Stimulated activated CD4-positive, alpha-beta T cell treated with anti-CD3 and anti-CD28 coated beads, Interleukin-15, amount 100 ng/mL, for 1 hour (primary cell): Measurements from ENCODE around the gene TFB1M.
"Not testable (repeated sequence)": the region's sequence is repeated elsewhere in the genome, so short reads cannot be mapped to it uniquely, and the experiment has no call there.

ENCODE experiments used
- DNase-seq, 2 donors: peaks; one replicate each; pipeline ENCODE4 v3.0.0-alpha.2; 2020; ENCODE audit warnings: low read depth in 1 of 2, low spot score in 1 of 2

Gene TFB1M

DNA sequence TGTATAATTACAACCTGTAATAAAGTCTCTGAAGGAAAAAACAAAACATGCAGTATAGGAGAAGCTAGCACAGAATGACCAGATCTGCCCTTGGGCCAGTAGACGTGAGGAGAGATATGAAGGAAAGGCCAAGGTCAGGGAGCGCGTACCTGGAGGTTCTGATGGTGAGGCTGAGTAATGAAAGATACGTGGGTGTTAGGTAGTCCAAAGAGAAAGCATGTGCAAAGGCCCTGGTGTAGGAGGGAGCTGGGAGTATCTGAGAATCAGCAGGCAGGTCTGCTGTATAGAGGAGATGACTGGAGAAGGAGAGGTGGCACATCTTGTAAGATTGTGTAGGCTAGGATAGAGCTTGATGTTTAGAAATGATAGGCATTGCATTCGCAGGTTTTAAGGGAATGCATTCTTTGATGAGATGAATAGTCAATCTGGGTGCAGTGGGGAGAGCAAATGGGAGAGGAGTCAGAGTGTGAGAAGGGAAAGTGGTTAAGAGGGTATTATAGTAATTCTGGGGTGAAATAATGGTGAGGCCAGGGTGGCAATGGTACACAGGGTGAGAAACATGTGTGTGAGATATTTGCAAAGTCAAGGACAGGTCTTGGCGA, 15.9 kb upstream of the TFB1M start:
- no peak for DNase-seq

DNA sequence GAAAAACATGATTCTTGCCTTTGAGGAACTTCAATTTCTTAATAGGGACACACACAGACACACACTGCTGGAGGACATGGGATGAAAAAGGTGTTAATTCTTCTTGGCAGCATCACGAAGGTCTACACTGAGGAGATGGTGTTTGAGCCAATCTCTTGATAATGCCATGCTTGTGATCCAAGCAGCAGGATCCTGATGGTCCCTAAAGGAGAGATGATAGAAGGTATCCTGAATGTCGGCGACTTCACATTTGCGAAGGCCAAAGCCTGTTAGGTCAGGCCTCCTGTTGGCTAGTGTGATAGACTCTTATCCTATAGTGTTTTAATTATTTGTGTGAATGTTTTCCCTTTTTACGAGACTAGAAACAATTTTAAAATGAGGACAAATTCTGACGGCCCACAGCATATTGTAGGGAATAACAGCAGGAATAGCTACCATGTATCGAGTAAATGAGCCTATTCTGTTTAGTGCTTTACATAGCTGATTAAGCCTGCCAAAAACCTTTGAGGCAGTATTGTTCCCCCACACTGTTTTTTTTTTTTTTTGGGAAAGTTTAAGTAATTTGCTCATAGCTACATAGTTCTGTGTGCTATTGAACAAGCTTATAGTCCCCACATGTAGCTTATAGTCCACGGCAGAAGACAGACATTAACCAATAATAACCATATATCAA, 15.3 kb upstream of the TFB1M start:
- DNase-seq = no peak

DNA sequence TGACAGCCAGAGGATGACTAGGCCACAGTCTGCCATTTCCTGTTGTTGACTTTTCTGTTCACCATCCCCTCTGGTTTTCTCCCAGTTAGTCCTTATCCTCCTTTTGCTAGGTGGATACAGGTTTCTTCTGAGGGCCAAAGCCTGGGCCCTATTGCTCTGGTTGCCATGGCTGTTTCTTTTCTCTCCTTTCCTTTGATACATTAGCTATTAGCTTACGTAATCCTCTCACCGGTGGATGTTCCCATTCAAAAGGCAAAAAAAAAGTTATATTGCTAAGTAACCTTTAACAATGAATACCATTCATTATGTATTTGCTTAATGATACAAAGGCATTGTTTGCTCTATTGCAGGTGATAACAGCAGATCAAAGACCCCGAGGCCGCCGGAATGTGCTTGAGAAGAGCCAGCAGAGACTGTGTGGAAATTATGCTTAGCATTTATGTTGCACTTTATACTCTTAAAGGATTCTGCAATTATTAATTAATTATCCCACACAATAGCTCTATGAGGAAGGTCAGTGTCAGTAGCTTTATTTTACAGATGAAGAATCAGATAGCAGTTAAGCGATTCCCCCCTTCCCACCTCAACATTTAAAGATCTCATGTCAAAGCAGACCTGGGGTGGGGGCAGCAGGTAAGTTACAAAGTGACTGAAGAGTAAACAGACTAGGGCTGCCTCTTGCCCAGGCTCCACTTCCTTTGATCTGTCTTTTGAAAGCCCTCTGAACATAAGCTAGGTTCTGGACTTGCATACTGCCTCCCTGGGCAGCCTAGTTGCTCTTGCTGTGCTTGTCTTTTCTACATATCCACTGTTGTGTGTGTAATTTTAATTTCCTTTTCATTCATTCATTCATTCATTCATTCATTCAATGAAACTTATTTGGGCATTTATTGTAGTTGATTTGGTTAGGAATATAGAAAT, 14.5 kb upstream of the TFB1M start:
- DNase-seq = no peak

DNA sequence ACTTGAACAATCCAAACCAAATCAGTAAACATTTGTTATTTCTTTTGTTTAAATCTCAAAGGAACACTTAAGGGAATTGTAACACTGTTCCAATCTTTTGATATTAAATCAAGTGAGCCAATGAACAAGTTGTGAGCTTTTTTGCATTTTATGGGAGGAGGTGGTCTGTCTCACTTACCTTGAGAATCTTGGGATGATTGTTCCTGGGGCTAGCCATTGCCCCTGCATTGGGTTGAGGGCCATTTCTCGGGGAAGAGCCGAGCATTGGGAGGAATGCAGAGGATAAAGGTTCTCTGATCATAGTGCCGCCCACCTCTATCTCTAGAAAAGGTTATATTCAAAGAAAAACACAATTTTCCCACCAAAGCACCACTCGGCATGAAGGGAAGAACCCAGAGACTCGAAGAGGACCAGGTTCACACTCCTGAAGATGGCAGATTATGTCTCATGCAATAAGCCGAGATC, 13.8 kb upstream of the TFB1M start:
- DNase-seq = no peak

DNA sequence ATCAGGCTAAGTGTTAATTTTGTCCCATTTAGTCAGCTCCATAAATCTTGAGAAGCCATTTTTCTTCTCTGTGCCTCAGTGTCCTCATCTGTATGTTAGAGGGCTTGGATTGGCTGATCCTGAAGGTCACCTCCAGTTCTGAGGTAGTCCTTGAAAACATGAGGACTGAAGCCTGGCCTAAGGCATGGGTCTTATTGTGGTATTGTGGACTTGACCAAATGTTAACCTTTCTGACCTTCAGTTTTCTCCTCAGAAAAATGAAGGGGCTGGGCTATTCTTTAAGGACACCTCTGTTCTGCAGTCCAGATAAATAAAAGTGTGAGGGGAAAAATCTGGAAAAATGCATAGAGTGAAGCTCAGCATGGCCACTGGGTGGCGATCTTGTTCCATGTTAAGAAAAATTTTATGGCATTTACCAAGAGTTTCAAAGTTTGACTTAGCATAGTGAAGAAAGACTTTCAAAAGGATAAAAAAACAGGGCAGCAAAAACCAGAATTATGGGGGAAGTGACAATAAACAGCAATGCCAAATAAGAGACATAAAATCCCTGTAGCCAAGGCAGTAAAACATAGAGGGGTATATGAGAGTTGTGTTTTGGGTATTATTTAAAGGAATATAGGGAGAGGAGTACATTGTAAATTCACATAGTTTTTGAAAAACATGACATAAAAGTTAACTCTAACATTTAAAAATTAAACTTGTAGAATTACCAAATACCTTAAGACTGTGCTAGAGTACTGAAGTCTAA, 13.2 kb upstream of the TFB1M start:
- peak; percentile 20 to 46 for DNase-seq

DNA sequence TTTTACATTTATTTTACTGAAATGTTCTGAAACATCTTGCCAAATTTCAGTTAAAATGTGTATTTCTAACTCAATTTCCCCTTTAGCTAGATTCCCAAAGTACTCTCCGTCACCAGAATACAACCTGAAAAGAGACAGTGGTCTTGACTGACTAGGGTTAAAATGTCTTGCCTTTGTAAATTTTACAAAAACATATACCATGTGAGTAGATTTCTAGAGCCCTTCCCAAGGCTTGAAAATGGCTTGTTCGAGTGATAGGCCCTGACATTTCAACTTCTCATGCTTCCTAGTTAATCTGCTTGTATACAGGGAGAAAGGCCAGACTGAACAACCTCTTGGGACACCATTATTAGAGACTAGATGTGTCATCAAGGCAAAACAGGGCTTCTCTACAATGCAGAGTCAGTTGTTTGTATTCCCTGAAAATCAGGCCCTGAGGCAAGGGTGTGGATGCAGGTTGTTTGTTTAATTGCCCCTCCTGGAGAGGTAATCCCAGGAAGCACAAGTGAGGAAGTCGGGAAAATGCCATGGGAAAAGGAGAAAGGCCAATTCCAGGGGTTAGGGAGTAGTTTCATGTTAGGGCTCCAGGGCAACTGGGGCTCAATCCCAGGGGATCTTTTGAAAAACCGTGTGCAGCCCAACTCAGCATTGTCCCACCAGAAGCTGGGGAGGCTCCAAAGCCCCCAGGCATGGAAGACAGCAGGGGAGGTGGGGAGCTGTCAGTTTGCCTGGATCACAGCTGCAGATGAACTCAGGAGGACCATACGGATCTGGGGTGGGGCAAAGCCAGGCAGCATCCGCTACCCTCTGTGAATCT, 11.6 kb upstream of the TFB1M start:
- no peak for DNase-seq

DNA sequence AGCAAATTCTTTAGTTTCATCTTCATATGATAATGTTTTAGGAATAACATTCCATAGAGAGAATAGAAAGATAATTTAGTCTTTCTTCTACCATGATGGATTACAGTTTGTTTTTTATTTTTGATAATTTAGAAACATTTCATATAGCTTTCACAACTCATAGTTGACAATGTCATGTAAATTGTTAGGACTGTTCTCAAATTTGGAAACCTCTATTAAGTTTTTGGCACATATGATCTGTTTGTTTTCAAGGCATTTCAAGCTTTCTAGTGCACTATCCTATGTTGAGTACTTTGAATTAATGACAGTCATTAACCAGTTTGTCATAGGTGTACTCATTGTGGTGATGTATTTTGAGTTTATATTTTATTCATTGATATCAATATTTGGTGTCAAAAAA, 10.7 kb upstream of the TFB1M start:
- no peak for DNase-seq

DNA sequence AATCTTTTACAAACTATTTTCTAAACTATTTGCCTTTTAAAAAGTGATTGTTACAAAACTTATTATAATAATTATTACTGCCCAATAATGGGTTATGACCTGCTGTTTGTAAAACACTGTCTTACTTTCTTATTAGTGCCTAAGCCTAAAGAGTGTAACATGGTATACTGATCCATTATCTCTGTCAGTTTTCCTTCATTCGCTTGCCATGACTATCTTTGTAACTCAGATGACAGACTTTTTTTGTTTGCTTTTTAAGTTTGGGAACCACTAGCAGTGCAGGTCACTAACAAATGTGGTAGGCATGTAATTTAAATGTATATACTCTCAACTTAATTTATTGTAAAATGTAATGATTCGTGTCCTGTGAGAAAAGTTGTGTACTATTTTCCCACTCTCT, 9.9 kb upstream of the TFB1M start:
- no peak for DNase-seq

DNA sequence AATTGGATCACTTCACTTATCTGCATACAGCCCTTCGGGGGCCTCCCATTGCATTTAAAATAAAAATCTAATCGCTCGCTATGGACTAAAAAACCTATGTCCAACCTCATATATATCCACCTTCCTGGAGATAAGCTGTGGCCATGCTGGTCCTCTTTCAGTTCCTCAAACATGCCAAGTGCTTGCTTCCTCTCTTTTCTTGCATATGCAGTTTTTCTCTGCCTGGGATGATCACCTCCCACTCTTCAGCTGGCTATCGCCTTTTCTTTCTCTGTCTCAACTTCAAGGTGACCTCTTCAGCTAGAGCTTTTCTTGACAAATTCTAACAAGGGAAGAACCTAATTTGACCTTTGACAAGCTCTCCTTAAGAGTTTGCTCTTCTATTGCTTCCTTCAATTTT, 5.6 kb upstream of the TFB1M start:
- DNase-seq = no peak

DNA sequence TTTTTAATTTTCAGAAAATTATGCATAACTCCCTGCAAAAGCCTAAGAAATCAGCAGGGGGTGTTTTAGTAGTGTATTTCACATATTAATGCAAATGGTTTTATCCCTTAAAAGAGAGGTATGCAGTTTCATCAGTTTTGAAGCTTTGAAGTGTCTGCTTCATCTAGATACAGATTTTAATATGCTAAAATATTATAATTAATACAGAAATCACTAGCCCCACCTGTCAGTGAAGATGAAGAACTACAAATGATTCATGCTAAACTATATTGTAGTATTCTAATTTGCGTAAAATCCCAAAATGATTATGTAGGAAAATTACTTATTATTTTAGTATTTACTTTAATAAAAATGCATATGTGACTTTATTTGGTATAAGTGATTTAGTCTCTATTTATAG, 2.9 kb upstream of the TFB1M start:
- DNase-seq = no peak

DNA sequence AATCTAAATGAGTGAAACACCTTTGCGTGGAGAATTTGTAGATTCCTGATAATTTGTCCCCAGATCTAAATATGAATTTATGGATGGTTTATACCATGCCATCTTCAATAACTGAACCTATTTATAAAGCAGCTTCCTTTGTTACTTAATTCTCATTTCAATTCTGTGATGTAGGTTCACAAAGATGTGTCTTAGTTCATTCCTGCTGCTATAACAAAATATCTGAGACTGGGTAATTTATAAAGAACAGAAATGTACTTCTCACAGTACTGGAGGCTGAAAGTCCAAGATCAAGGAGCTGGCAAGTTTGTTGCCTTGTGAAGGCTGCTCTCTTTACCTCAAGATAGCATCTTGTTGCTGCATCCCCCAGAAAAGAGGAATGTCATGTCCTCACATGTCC, 2.1 kb upstream of the TFB1M start:
- DNase-seq = no peak

DNA sequence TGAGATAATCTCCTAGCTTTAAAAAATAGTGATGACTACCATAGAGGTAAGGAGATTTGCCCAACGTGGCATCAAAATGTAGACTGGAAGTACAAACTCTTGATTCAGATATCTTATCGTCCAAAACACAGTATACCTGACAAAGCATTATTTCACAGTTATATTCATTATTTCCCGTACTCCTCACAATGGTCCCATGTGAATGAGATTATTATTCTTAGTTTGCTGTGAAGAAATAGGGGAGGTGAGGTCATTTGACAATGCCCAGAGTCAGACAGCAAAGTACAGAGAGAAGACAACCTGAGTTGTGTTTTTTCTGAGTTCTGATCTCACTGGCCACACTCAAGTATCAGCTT, 1.2 kb upstream of the TFB1M start:
- DNase-seq = no peak

DNA sequence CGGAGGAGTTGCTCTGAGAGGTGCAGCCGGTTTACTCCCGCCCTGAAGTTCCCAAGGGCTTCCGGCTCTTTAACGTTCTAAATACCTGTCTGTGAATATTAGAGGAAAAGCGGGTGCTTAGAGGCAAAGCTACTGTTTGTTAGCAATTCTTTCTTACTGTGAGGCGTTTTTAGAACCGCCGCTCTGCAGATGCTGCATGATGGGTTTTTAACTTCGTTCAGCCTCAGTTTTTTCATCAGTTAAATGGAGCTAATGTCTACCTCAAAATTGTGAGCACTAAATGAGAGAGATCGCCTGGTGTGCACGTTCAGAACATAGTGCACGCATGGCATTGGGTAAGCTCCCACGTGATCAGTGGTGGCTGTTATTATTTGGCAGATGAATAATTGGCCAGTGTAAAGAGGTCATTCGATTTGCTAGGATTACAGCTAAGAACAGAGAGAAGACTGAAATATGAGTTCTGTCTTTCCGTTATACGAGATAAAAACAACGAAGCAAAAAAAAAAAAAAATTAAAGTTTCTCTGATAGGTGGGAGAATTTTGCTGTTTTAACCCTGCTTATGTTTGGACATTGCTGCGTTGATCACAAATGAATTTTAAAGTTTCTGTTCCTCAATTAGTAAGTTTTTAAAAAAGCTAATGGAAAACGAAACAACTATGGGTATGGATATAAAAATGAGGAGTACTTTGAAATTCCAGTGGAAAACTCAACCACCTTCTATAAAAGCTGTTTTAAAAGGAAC, 660 bp upstream of the TFB1M start:
- peak in 1 of 2 donors; percentile 2 for DNase-seq

DNA sequence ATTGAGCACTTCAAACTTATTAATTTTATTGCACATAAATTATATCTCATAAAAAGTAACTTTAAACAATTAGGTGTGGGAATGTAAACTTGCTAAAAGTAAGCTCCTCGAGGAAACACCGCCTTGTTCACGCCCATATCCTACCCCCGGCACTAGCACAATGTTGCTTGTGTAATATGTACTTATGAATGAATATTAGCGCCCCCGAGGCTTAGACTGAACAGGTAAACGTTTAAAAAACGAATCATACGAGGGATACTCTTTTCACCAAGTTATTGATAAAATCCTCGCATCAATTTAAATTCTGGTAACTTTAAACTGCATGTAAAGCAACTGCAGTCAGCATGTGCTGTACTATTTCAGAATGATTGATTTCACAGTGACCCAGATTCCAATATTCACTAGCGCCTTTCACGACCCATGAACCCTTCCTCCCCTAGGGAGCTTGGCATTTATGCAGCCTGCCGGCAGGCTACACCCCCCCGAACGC, 637 bp downstream of the TFB1M start:
- DNase-seq = no peak

DNA sequence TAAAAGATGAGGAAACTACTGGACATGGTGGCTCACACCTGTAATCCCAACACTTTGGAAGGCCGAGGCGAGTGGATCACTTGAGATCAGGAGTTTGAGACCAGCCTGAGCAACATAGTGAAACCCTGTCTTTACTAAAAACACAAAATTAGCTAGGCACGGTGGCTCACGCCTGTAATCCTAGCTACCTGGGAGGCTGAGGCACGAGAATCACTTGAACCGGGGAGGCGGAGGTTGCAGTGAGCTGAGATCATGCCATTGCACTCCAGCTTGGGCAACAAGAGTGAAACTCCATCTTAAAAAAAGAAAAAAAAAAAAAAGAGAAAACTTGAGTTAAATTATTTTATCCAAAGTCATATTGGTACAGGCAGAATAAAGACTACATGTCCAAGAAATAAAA, 1.3 kb downstream of the TFB1M start:
- not testable (repeated sequence) for DNase-seq

DNA sequence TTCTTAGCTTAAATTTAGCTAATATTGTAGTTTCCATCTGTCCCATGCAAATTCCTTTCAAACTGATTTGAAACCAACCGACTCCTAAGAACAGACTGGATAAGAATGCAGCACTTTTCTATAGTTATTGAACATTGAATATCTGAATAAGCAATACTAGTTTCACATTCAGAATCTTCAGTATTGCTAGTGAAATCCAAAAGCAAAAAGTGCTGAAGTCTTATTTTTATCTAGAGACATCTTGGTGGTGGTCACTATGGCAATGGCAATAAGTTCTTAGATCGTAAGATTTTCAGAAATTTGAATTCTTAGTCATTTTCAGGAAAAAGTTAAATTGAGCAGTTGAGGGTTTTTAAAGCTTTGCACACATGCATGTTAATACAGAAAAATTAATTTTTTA, 2.7 kb downstream of the TFB1M start:
- DNase-seq = no peak

DNA sequence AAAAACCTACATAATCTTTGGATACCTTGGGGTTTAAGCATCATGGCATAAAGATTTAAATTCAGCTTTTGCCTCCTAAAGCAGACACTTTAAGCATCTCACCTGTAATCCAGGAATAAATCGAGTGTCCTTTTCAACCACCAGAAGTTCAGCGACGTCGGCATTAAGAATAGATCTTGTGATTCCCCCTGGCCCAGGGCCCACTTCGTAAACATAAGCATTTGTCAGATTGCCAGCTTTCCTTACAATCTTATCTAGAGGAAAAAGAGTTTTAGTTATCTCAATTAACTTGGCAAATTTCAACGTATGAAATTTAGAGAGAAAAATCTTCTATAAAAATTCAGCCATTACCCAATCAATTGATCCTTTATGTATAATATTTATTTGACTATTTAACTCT, 3.2 kb downstream of the TFB1M start:
- DNase-seq = no peak

DNA sequence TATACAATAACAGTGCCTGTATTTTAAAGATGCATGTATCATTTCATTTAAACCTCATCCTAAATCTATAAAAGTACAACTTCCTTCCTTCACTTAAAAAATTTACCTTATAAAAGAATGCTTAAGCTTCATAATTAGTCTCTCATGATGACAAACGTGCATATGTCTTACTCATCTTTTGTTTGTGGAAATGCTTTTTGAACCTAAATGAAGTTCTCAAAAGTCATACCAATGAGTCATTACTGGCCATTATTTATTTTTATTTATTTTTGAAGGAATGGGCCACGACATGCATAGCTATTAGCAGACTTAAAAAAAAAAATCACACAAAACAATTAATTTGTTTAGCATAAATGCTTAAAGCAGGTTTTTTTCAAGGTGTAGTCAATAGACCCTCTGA, 3.7 kb downstream of the TFB1M start:
- no peak for DNase-seq

DNA sequence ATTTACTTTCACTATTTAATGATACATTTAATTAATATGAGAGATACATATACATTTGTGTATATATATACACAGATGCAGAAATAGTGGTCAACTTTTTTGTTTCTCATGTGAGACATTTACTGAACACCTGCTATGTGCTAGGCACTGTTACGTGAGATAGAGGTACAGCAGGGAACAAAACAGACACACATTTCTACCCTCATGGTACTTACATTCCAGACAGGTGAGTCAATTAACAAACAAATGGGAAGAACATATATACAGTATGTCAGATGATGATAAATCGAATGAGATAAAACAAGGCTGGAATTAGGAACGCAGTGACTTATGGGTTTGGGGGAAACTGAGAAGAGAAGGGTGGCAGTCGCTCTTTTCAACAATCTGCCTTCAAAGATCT, 5.1 kb downstream of the TFB1M start:
- no peak for DNase-seq

DNA sequence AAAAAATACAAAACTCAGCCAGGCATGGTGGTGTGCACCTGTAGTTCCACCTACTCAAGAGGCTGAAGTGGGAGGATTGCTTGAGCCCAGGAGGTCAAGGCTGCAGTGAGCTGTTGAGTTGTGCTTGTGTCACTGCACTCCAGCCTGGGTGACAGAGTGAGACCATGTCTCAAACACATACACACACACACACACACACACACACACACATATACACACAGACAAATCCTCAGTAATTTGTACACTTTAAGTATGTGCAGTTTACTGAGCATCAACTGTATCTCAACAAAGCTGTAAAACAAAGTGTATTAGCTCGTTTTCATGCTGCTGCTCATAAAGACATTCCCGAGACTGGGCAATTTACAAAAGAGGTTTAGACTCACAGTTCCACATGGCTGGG, 7.3 kb downstream of the TFB1M start:
- DNase-seq = no peak
